Activated CD4-positive, alpha-beta T cell treated with anti-CD3 and anti-CD28 coated beads, Interleukin-2, amount 10 ng/mL, durations not matched to agents 24 days and 14 days (primary cell): ENCODE results near the gene SP3. TPM values are rescaled to one million over a fixed set of nuclear protein-coding genes. Genes with fewer than 3 reads are reported as not detected.

Experiments
- DNase-seq: peaks from one replicate; pipeline ENCODE4 v3.0.0; 2022
- H3K27ac Mint-ChIP-seq: one replicate; pipeline ENCODE4 v1.8.0; 2022; ENCODE audit warnings: mild to moderate bottlenecking, mixed read lengths
- H3K27me3 Mint-ChIP-seq: one replicate; pipeline ENCODE4 v1.8.0; 2022; ENCODE audit warnings: mixed read lengths
- H3K36me3 Mint-ChIP-seq: one replicate; pipeline ENCODE4 v1.8.0; 2022; ENCODE audit warnings: low read depth, mild to moderate bottlenecking, mixed read lengths
- H3K4me1 Mint-ChIP-seq: one replicate; pipeline ENCODE4 v1.8.0; 2021; ENCODE audit warnings: mixed read lengths
- H3K4me3 Mint-ChIP-seq: one replicate; pipeline ENCODE4 v1.8.0; 2022; ENCODE audit warnings: mild to moderate bottlenecking, moderate library complexity, mixed read lengths
- H3K9me3 Mint-ChIP-seq: one replicate; pipeline ENCODE4 v1.8.0; 2021; ENCODE audit warnings: mixed read lengths
- intact Hi-C: fragments of 100-400 bp; cut with micrococcal nuclease; formaldehyde crosslinking; loops from one replicate; pipeline ENCODE4 v1.15.1; 2023
- total RNA-seq: library from RNA; stranded (reverse); gene quantifications from 2 replicates; pipeline ENCODE4 v1.2.3, GENCODE V29; 2022

The SP3 gene
- total RNA-seq: 99.9 and 104 TPM in 2 replicates

- peaks cover 24% of the 10 kb centered on the region for H3K4me1 Mint-ChIP-seq
- H3K27me3 Mint-ChIP-seq: no peaks in the 10 kb centered on the region
- H3K9me3 Mint-ChIP-seq: no peaks in the 10 kb centered on the region
- peaks cover 26% of the 10 kb centered on the region for H3K36me3 Mint-ChIP-seq
- peak within 1 kb of the TSS; percentile 90 for H3K4me3 Mint-ChIP-seq
- peak; percentile 98 for DNase-seq
- H3K27ac Mint-ChIP-seq: peak within 1 kb of the TSS; percentile 100
- intact Hi-C loops: loop anchor here (1.0 to 10.0 kb wide), 4 partner anchors 13 to 519 kb away; partner anchors contain the start of gene GPR155
Measured at GRCh38 chr2:173965372-173966025, at the start of gene SP3. Gene SP3, minus strand, starts transcription at chr2:173965373. Its CDS starts 202 bp downstream, at chr2:173965171.

GRCh38 chr2:174014699-174015070 lies 49.5 kb upstream of the SP3 start:
- intact Hi-C loops: no loop called here
- no peak for DNase-seq
- peaks cover 26% of the 10 kb centered on the region for H3K27me3 Mint-ChIP-seq

GRCh38 chr2:174014011-174014698 lies 49.0 kb upstream of the SP3 start:
- DNase-seq: no peak
- Mint-ChIP-seq H3K4me1 (peaks cover 9% of the 10 kb centered on the region), H3K36me3 (no peaks in the 10 kb centered on the region), H3K27ac (no peak overlapping the region), H3K9me3 (no peaks in the 10 kb centered on the region), H3K27me3 (peaks cover 26% of the 10 kb centered on the region), H3K4me3 (peak overlapping the region; percentile 62)
- intact Hi-C loops: no loop called here

More at GRCh38 chr2:174014699-174015070, 49.5 kb upstream of the SP3 start:
- Mint-ChIP-seq H3K9me3 (no peaks in the 10 kb centered on the region), H3K4me3 (no peak overlapping the region), H3K27ac (no peak overlapping the region), H3K36me3 (no peaks in the 10 kb centered on the region), H3K4me1 (peaks cover 9% of the 10 kb centered on the region)

- intact Hi-C loops: no loop called here
- DNase-seq: no peak
- H3K4me1 Mint-ChIP-seq: peaks cover 8% of the 10 kb centered on the region
- H3K27ac Mint-ChIP-seq: no peak overlapping the region
- H3K36me3 Mint-ChIP-seq: no peaks in the 10 kb centered on the region
- peak overlapping the region; percentile 62 for H3K4me3 Mint-ChIP-seq
- H3K9me3 Mint-ChIP-seq: no peaks in the 10 kb centered on the region
- peaks cover 25% of the 10 kb centered on the region for H3K27me3 Mint-ChIP-seq
Measured at GRCh38 chr2:174013315-174013751, 48.2 kb upstream of the SP3 start.

GRCh38 chr2:174012347-174013314 lies 47.5 kb upstream of the SP3 start:
- H3K4me1 Mint-ChIP-seq: peaks cover 3% of the 10 kb centered on the region
- H3K36me3 Mint-ChIP-seq: no peaks in the 10 kb centered on the region
- H3K27me3 Mint-ChIP-seq: peaks cover 24% of the 10 kb centered on the region
- intact Hi-C loops: no loop called here
- peak overlapping the region; percentile 62 for H3K4me3 Mint-ChIP-seq
- DNase-seq: peak; percentile 70
- no peak overlapping the region for H3K27ac Mint-ChIP-seq
- no peaks in the 10 kb centered on the region for H3K9me3 Mint-ChIP-seq

GRCh38 chr2:174011796-174012195 lies 46.6 kb upstream of the SP3 start:
- Mint-ChIP-seq H3K36me3 (no peaks in the 10 kb centered on the region), H3K27me3 (peaks cover 24% of the 10 kb centered on the region), H3K4me1 (peaks cover 2% of the 10 kb centered on the region), H3K4me3 (no peak overlapping the region), H3K9me3 (no peaks in the 10 kb centered on the region), H3K27ac (no peak overlapping the region)
- intact Hi-C loops: no loop called here
- DNase-seq: no peak

GRCh38 chr2:174011173-174011572 lies 46.0 kb upstream of the SP3 start:
- DNase-seq: no peak
- no peaks in the 10 kb centered on the region for H3K36me3 Mint-ChIP-seq
- no peak overlapping the region for H3K4me3 Mint-ChIP-seq
- H3K4me1 Mint-ChIP-seq: no peaks in the 10 kb centered on the region
- peaks cover 22% of the 10 kb centered on the region for H3K27me3 Mint-ChIP-seq
- H3K9me3 Mint-ChIP-seq: no peaks in the 10 kb centered on the region
- intact Hi-C loops: no loop called here
- no peak overlapping the region for H3K27ac Mint-ChIP-seq

- Mint-ChIP-seq H3K27me3 (peaks cover 22% of the 10 kb centered on the region), H3K36me3 (no peaks in the 10 kb centered on the region), H3K4me1 (peaks cover 3% of the 10 kb centered on the region), H3K4me3 (no peak overlapping the region), H3K9me3 (no peaks in the 10 kb centered on the region), H3K27ac (no peak overlapping the region)
- DNase-seq: no peak
- intact Hi-C loops: no loop called here
Measured at GRCh38 chr2:174009488-174010223, 44.5 kb upstream of the SP3 start.

GRCh38 chr2:174008720-174009119 lies 43.5 kb upstream of the SP3 start:
- intact Hi-C loops: no loop called here
- H3K27me3 Mint-ChIP-seq: peaks cover 21% of the 10 kb centered on the region
- H3K27ac Mint-ChIP-seq: no peak overlapping the region
- no peak overlapping the region for H3K4me3 Mint-ChIP-seq
- H3K4me1 Mint-ChIP-seq: peaks cover 3% of the 10 kb centered on the region
- no peak for DNase-seq
- no peaks in the 10 kb centered on the region for H3K36me3 Mint-ChIP-seq
- H3K9me3 Mint-ChIP-seq: no peaks in the 10 kb centered on the region

- Mint-ChIP-seq H3K4me3 (no peak overlapping the region), H3K27ac (no peak overlapping the region), H3K4me1 (peaks cover 3% of the 10 kb centered on the region), H3K9me3 (no peaks in the 10 kb centered on the region), H3K27me3 (peaks cover 14% of the 10 kb centered on the region), H3K36me3 (no peaks in the 10 kb centered on the region)
- no peak for DNase-seq
- intact Hi-C loops: no loop called here
Measured at GRCh38 chr2:174007010-174007409, 41.8 kb upstream of the SP3 start.

GRCh38 chr2:174005801-174006419 lies 40.7 kb upstream of the SP3 start:
- H3K36me3 Mint-ChIP-seq: no peaks in the 10 kb centered on the region
- no peak overlapping the region for H3K4me3 Mint-ChIP-seq
- peaks cover 14% of the 10 kb centered on the region for H3K27me3 Mint-ChIP-seq
- peaks cover 3% of the 10 kb centered on the region for H3K4me1 Mint-ChIP-seq
- DNase-seq: no peak
- no peaks in the 10 kb centered on the region for H3K9me3 Mint-ChIP-seq
- intact Hi-C loops: loop anchor here (1.0 kb wide), 1 partner anchor 41 kb away; the partner anchor contains the start of gene SP3
- H3K27ac Mint-ChIP-seq: no peak overlapping the region

- Mint-ChIP-seq H3K27me3 (peaks cover 10% of the 10 kb centered on the region), H3K27ac (no peak overlapping the region), H3K4me1 (peaks cover 3% of the 10 kb centered on the region), H3K4me3 (no peak overlapping the region), H3K36me3 (no peaks in the 10 kb centered on the region), H3K9me3 (no peaks in the 10 kb centered on the region)
- intact Hi-C loops: loop anchor here (1.0 kb wide), 1 partner anchor 40 kb away; the partner anchor contains the start of gene SP3
- no peak for DNase-seq
Measured at GRCh38 chr2:174004905-174005605, 39.9 kb upstream of the SP3 start.
